HG03175 (cell line): ENCODE results near the gene TPST2.
A peak's percentile ranks its signal among the peaks of the same experiment; 100 is the strongest.
"Not testable (repeated sequence)": the region's sequence is repeated elsewhere in the genome, so short reads cannot be mapped to it uniquely, and the experiment has no call there.

ENCODE experiments used
- ATAC-seq: cut with Tn5 transposase; IDR thresholded peaks from one replicate; pipeline ENCODE4 v1.9.1; 2021; ENCODE audit warnings: mild to moderate bottlenecking, moderate library complexity; ENCODE audit not compliant: unreplicated experiment

Gene TPST2

GRCh38 chr22:26589845-26590736 is at the start of gene TPST2:
TSS of gene TPST2 (minus strand) at chr22:26590132. CDS start at chr22:26541630, 48,502 bp downstream.
- ATAC-seq = peak; percentile 59

GRCh38 chr22:26636296-26636695 is 46.4 kb upstream of the TPST2 start:
- no peak for ATAC-seq

- ATAC-seq = no peak
Observed at GRCh38 chr22:26635117-26635516, 45.2 kb upstream of the TPST2 start.

- ATAC-seq = no peak
Observed at GRCh38 chr22:26634189-26634588, 44.3 kb upstream of the TPST2 start.

- ATAC-seq = no peak
Observed at GRCh38 chr22:26632422-26633155, 42.7 kb upstream of the TPST2 start.

- no peak for ATAC-seq
Observed at GRCh38 chr22:26631282-26631681, 41.4 kb upstream of the TPST2 start.

- no peak for ATAC-seq
Observed at GRCh38 chr22:26629988-26630761, 40.2 kb upstream of the TPST2 start.

- no peak for ATAC-seq
Observed at GRCh38 chr22:26624803-26625202, 34.9 kb upstream of the TPST2 start.

GRCh38 chr22:26623984-26624383 is 34.1 kb upstream of the TPST2 start:
- no peak for ATAC-seq

GRCh38 chr22:26621663-26622062 is 31.7 kb upstream of the TPST2 start, which contains the start of gene CRYBA4:
TSS of gene CRYBA4 (plus strand) at chr22:26621963. CDS start at chr22:26622597, 634 bp downstream.
- ATAC-seq = no peak

GRCh38 chr22:26620197-26620596 is 30.3 kb upstream of the TPST2 start:
- ATAC-seq = no peak

- no peak for ATAC-seq
Observed at GRCh38 chr22:26619510-26619909, 29.6 kb upstream of the TPST2 start.

- ATAC-seq = no peak
Observed at GRCh38 chr22:26618455-26618854, 28.5 kb upstream of the TPST2 start.

GRCh38 chr22:26617271-26618199 is 27.6 kb upstream of the TPST2 start, which contains the start of gene CRYBB1:
TSS of gene CRYBB1 (minus strand) at chr22:26618027. CDS start at chr22:26616319, 1,708 bp downstream.
- ATAC-seq = no peak

GRCh38 chr22:26616650-26617049 is 26.7 kb upstream of the TPST2 start:
- no peak for ATAC-seq

GRCh38 chr22:26615830-26616435 is 26.0 kb upstream of the TPST2 start:
- no peak for ATAC-seq

- ATAC-seq = peak; percentile 53
Observed at GRCh38 chr22:26615149-26615548, 25.2 kb upstream of the TPST2 start.

- no peak for ATAC-seq
Observed at GRCh38 chr22:26614322-26614721, 24.4 kb upstream of the TPST2 start.

GRCh38 chr22:26613753-26614152 is 23.8 kb upstream of the TPST2 start:
- not testable (repeated sequence) for ATAC-seq
